GM21723 (cell line): ENCODE results near the gene ODF2L.

Experiments used
- ATAC-seq: cut with Tn5 transposase; IDR thresholded peaks from one replicate; pipeline ENCODE4 v1.9.1; 2021; ENCODE audit warnings: mild to moderate bottlenecking, moderate library complexity; ENCODE audit not compliant: unreplicated experiment

Gene ODF2L

GRCh38 chr1:86395751-86396497 is at the start of gene ODF2L:
TSS of gene ODF2L (minus strand) at chr1:86396323. CDS start at chr1:86387027, 9,296 bp downstream.
- ATAC-seq: peak; percentile 100

GRCh38 chr1:86445919-86446318 is 49.8 kb upstream of the ODF2L start:
- ATAC-seq: no peak

- ATAC-seq: no peak
Observed at GRCh38 chr1:86441997-86442396, 45.9 kb upstream of the ODF2L start.

GRCh38 chr1:86441581-86441980 is 45.5 kb upstream of the ODF2L start:
- ATAC-seq: no peak

- ATAC-seq: no peak
Observed at GRCh38 chr1:86436041-86436440, 39.9 kb upstream of the ODF2L start.

GRCh38 chr1:86435327-86435726 is 39.2 kb upstream of the ODF2L start:
- ATAC-seq: no peak

GRCh38 chr1:86434059-86434458 is 37.9 kb upstream of the ODF2L start:
- ATAC-seq: no peak

GRCh38 chr1:86430376-86430775 is 34.3 kb upstream of the ODF2L start:
- ATAC-seq: no peak

- no peak for ATAC-seq
Observed at GRCh38 chr1:86429835-86430234, 33.7 kb upstream of the ODF2L start.

GRCh38 chr1:86429122-86429725 is 33.1 kb upstream of the ODF2L start:
- no peak for ATAC-seq

GRCh38 chr1:86423873-86424272 is 27.8 kb upstream of the ODF2L start, which contains the start of gene CLCA2:
TSS of gene CLCA2 (plus strand) at chr1:86424171. CDS start at chr1:86424248, 77 bp downstream.
- no peak for ATAC-seq

GRCh38 chr1:86423473-86423872 is 27.4 kb upstream of the ODF2L start:
- ATAC-seq: no peak

GRCh38 chr1:86421601-86422280 is 25.6 kb upstream of the ODF2L start:
- ATAC-seq: no peak

GRCh38 chr1:86419277-86419903 is 23.3 kb upstream of the ODF2L start:
- ATAC-seq: peak; percentile 93

- ATAC-seq: no peak
Observed at GRCh38 chr1:86416343-86416742, 20.2 kb upstream of the ODF2L start.

GRCh38 chr1:86410879-86411278 is 14.8 kb upstream of the ODF2L start:
- no peak for ATAC-seq

- ATAC-seq: no peak
Observed at GRCh38 chr1:86409416-86410021, 13.4 kb upstream of the ODF2L start.

- peak; percentile 35 for ATAC-seq
Observed at GRCh38 chr1:86396498-86396890, 371 bp upstream of the ODF2L start.

- ATAC-seq: no peak
Observed at GRCh38 chr1:86394416-86394815, 1.7 kb downstream of the ODF2L start.

- ATAC-seq: peak; percentile 86
Observed at GRCh38 chr1:86389307-86389706, 6.8 kb downstream of the ODF2L start.

- no peak for ATAC-seq
Observed at GRCh38 chr1:86388777-86389176, 7.3 kb downstream of the ODF2L start.
